Endothelial cell of umbilical vein (primary cell): ENCODE measurements around the gene CFAP100.

Experiments
- EZH2 ChIP-seq: IDR thresholded peaks from 2 replicates; pipeline ENCODE4 v1.6.1; 2012; ENCODE audit warnings: borderline replicate concordance, low read depth, mild to moderate bottlenecking, moderate library complexity, low read length, inconsistent platforms; ENCODE audit not compliant: severe bottlenecking
- FOS ChIP-seq: IDR thresholded peaks from 2 replicates; pipeline ENCODE4 v1.6.1; 2011; ENCODE audit warnings: mild to moderate bottlenecking, low read length, moderate library complexity, borderline replicate concordance; ENCODE audit not compliant: insufficient read depth
- GATA2 ChIP-seq: IDR thresholded peaks from 2 replicates; pipeline ENCODE4 v1.7.0; 2011; ENCODE audit warnings: low read depth, mild to moderate bottlenecking, moderate library complexity, mixed read lengths, low read length; ENCODE audit not compliant: insufficient read length, insufficient read depth
- JUN ChIP-seq: IDR thresholded peaks from 2 replicates; pipeline ENCODE4 v1.6.1; 2011; ENCODE audit warnings: borderline replicate concordance, low read depth; ENCODE audit not compliant: insufficient read length, insufficient read depth
- MYC ChIP-seq: IDR thresholded peaks from one replicate; pipeline ENCODE4 v1.6.1; 2011; ENCODE audit warnings: mild to moderate bottlenecking, low read depth, low read length
- POLR2A ChIP-seq: IDR thresholded peaks from 2 replicates; pipeline ENCODE4 v1.6.1; 2012; ENCODE audit warnings: low read depth, mild to moderate bottlenecking, control low read depth, low read length
- POLR2AphosphoS5 ChIP-seq: IDR thresholded peaks from 2 replicates; pipeline ENCODE4 v1.6.1; 2012; ENCODE audit warnings: low read depth, mild to moderate bottlenecking, control low read depth, low read length, moderate library complexity; ENCODE audit not compliant: insufficient read depth
- TF ChIP-seq, protein P1 (sequence below), 2 donors: IDR thresholded peaks; 1 replicate in 1 of 2; 2 replicates in 1 of 2; pipeline ENCODE4 v1.5.1; 2011; ENCODE audit warnings: low read length in 2 of 2, mild to moderate bottlenecking in 2 of 2, moderate library complexity in 2 of 2, control low read depth in 1 of 2, inconsistent platforms in 1 of 2, low read depth in 1 of 2; ENCODE audit not compliant: insufficient read depth in 1 of 2; ENCODE audit errors: extremely low read depth in 1 of 2
- TF ChIP-seq, protein P2 (sequence below): IDR thresholded peaks from 2 replicates; pipeline ENCODE4 v1.6.1; 2011; ENCODE audit not compliant: insufficient read depth, insufficient read length

DNA sequence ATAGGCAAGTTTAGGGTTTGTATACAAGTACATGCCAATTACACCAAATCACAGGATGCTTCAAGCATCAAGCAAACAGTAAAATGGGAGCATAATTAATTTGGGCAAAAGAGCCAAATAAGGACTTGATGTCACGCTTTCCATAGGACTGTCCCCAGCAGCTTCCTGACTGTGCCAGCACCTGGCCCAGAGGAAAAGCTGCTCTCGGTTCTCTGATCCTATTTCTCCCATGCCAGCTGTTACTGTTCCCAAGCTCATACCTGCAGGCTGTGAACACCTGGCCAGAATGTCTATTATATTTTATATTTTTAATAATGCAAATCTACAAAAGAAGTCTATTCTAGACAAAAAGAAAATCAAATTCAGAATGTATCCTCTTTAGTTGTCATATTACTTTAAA is 68.8 kb downstream of the CFAP100 start:
- TF ChIP-seq EZH2 (no peak), POLR2A (no peak), MYC (no peak), FOS (no peak), POLR2AphosphoS5 (no peak), GATA2 (no peak), JUN (no peak)
- TF ChIP-seq, protein P1, sequence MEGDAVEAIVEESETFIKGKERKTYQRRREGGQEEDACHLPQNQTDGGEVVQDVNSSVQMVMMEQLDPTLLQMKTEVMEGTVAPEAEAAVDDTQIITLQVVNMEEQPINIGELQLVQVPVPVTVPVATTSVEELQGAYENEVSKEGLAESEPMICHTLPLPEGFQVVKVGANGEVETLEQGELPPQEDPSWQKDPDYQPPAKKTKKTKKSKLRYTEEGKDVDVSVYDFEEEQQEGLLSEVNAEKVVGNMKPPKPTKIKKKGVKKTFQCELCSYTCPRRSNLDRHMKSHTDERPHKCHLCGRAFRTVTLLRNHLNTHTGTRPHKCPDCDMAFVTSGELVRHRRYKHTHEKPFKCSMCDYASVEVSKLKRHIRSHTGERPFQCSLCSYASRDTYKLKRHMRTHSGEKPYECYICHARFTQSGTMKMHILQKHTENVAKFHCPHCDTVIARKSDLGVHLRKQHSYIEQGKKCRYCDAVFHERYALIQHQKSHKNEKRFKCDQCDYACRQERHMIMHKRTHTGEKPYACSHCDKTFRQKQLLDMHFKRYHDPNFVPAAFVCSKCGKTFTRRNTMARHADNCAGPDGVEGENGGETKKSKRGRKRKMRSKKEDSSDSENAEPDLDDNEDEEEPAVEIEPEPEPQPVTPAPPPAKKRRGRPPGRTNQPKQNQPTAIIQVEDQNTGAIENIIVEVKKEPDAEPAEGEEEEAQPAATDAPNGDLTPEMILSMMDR (IDR thresholded peaks at IDR 0.05; ENCODE audit: extremely low read depth in 1 of 2, insufficient read depth in 1 of 2, low read depth in 1 of 2, low read length in 2 of 2), result no peak
- TF ChIP-seq, protein P2, sequence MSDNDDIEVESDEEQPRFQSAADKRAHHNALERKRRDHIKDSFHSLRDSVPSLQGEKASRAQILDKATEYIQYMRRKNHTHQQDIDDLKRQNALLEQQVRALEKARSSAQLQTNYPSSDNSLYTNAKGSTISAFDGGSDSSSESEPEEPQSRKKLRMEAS, result no peak
